Prostate gland (tissue), 2 donors: ENCODE results near the gene SYPL2.

Experiments
- CTCF ChIP-seq, 4 experiments: fragments of 200-600 bp in 2 of 4; fragments of 450-650 bp in 2 of 4; sonication (generic) in 2 of 4; IDR thresholded peaks; 1 replicate in 3 of 4; 2 replicates in 1 of 4; pipeline ENCODE4 v1.5.1; 2016 to 2019; ENCODE audit warnings: antibody characterized with exemption in 4 of 4, mild to moderate bottlenecking in 2 of 4, moderate library complexity in 2 of 4
- POLR2A ChIP-seq: fragments of 450-650 bp; IDR thresholded peaks from one replicate; pipeline ENCODE4 v1.6.1; 2016; ENCODE audit warnings: antibody characterized with exemption, mild to moderate bottlenecking
- POLR2AphosphoS5 ChIP-seq: sonication (generic); formaldehyde crosslinking; IDR thresholded peaks from one replicate; pipeline ENCODE4 v1.6.1; 2017; ENCODE audit warnings: antibody characterized with exemption

DNA sequence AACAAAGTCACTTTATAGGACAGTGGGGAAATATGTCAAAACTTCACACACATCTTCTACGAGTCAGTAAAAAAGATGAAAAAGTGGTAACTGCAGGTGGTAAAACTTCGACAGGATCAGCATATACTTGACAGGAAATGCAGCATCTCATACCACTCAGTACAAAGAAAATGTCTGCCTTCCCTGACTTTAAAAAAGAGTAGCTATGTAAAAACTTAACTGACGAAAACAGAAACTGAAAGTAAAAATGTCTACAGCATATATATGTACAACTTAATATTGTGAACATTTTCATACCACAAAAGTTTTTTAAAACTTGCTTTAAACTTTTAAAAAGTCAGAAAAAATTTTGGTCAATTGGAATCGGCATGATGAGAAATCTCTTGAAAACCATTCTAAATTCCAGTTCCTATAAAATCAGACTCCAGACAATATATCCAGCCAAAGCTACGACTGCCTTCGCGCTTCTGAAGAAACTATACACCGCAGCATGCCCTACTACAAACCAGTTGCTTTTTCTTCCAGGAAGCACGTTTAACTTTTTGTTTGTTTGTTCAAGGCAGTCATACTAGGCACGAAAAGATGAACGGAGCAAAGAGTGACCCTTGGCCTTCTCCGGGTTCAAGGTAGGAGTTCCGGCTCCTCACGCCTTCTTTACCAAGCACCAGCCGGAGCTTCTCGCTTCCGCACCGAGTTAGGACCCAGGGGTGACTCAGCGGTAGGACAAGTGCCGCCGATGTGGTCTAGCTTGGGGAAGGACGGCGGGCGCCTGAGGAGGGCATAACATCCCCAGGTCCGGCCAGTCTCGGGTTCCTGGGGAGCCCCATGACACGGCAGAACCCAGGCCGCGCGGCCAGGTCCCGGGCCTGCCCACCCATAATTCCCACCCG, 40.7 kb upstream of the SYPL2 start:
- TF ChIP-seq CTCF (IDR thresholded peaks at IDR 0.05): no peak
- no peak for TF ChIP-seq POLR2A
- no peak for TF ChIP-seq POLR2AphosphoS5
